HFFc6 (cell line): ENCODE measurements around the gene SLAMF9. TPM values are rescaled to one million over a fixed set of nuclear protein-coding genes. Genes with fewer than 3 reads are reported as not detected.
"Not testable (repeated sequence)": the region's sequence is repeated elsewhere in the genome, so short reads cannot be mapped to it uniquely, and the experiment has no call there.

Experiments used
- DNase-seq: peaks from one replicate; pipeline ENCODE4 v3.0.0-alpha.2; 2018
- H3K27ac Mint-ChIP-seq: 2 replicates; pipeline ENCODE4 v1.8.0; 2020; ENCODE audit warnings: mild to moderate bottlenecking, mixed read lengths
- H3K27me3 Mint-ChIP-seq: 2 replicates; pipeline ENCODE4 v1.8.0; 2021; ENCODE audit warnings: mild to moderate bottlenecking, moderate library complexity, mixed read lengths; ENCODE audit not compliant: insufficient read depth
- H3K36me3 Mint-ChIP-seq: 2 replicates; pipeline ENCODE4 v1.8.0; 2021; ENCODE audit warnings: low read depth, mixed read lengths
- H3K4me1 Mint-ChIP-seq: 2 replicates; pipeline ENCODE4 v1.8.0; 2020; ENCODE audit warnings: low read depth, mixed read lengths
- H3K4me3 Mint-ChIP-seq: 2 replicates; pipeline ENCODE4 v1.8.0; 2020; ENCODE audit warnings: mild to moderate bottlenecking, moderate library complexity, mixed read lengths
- H3K9me3 Mint-ChIP-seq: 2 replicates; pipeline ENCODE4 v1.8.0; 2020; ENCODE audit warnings: mild to moderate bottlenecking, mixed read lengths
- total RNA-seq, 6 experiments: library from RNA; stranded (reverse); fragmentation: NEBNext Ultra II Directional; extraction: Animal tissue kit (Norgen Biotek cat#: 25700); gene quantifications; 2 replicates in 1 of 6; 3 replicates in 5 of 6; pipeline ENCODE4 v1.2.3, GENCODE V29; 2021
- TF ChIP-seq, protein P1 (sequence below): fragments of 200-600 bp; sonication (generic); IDR thresholded peaks from 2 replicates; pipeline ENCODE4 v1.5.0; 2021; ENCODE audit warnings: antibody characterized with exemption, mild to moderate bottlenecking

Gene SLAMF9
- total RNA-seq, 6 experiments from 2014 or later, result 0.41 to 0.51 (median 0.46) TPM; not detected in 3

DNA sequence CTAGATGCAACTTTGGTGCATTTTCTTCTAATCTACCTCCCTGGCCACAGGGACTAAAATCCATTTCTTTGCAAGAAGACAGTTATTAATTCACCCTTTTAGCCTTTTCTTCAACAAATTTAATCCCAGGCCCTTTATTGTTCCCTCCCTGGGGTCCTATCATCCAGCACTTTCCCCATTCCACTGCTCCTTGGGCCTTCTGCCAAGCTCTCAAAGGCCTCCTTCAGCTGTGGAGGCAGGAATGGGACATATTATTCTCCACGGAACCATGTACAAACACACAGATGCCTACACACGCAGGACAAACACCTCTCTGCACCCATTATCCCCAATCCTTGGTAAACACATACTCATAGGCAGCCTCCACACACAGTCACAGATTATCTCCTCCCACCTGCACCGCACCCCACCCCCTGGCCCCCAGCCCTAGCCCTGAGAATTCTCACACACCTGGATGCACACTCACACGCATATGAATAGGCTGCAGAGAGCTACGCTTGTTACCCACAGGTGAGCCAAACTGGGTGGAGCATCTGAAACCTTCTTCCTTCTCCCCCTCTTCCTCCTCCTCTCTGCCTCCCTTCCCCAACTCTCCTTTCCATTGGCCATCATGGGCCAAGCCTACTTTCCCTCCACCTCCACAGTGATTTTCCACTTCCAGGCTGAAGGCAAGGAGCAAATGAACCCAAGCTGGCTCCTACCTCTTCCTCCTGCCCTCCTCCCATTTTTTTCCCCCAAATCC is 40.4 kb downstream of the SLAMF9 start:
- peak overlapping the region; percentile 97 for H3K27ac Mint-ChIP-seq
- TF ChIP-seq, protein P1, sequence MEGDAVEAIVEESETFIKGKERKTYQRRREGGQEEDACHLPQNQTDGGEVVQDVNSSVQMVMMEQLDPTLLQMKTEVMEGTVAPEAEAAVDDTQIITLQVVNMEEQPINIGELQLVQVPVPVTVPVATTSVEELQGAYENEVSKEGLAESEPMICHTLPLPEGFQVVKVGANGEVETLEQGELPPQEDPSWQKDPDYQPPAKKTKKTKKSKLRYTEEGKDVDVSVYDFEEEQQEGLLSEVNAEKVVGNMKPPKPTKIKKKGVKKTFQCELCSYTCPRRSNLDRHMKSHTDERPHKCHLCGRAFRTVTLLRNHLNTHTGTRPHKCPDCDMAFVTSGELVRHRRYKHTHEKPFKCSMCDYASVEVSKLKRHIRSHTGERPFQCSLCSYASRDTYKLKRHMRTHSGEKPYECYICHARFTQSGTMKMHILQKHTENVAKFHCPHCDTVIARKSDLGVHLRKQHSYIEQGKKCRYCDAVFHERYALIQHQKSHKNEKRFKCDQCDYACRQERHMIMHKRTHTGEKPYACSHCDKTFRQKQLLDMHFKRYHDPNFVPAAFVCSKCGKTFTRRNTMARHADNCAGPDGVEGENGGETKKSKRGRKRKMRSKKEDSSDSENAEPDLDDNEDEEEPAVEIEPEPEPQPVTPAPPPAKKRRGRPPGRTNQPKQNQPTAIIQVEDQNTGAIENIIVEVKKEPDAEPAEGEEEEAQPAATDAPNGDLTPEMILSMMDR, result no peak
- DNase-seq, result no peak

DNA sequence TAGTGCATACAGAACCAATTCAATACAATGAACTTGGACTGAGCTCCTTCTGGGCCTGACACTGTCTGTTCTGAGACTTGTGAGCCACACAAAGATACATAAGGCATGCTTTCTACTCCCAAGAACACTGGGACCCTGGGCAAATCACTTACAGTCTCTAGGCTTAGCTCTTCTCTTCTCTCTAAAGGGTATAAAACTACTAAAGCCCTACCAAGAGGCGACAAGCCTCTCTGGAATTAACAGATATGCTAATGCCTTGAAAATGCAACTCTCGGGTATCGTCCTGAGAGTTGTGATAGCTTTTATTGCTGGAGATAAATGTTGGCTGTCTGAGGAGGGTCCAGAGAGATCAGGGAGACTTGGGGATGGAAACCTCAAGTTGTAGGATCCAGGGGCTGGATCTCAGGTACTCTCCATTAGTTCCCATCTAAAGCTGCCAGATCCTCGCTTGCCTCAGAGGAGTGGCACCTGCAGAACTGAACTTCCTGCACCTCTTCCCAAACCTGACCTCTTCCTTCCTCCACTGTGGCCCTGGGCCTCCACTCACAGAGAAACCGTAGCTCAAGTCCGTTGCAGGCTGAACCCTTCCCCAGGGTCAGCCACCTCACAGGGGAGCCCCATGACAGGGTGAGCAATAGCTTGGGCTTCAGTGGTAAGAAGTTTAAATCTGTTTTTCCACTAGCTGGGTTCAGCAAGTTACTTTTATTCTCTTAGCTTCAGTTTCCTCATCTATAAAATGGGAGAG is 42.5 kb downstream of the SLAMF9 start:
- Mint-ChIP-seq H3K36me3 (peaks cover 23% of the 10 kb centered on the region), H3K4me3 (no peak overlapping the region), H3K9me3 (no peaks in the 10 kb centered on the region), H3K4me1 (peaks cover 77% of the 10 kb centered on the region), H3K27me3 (peaks cover 8% of the 10 kb centered on the region), H3K27ac (peak overlapping the region; percentile 97)
- no peak for DNase-seq
- TF ChIP-seq, protein P1, result no peak

More for the DNA sequence above, 40.4 kb downstream of the SLAMF9 start:
- Mint-ChIP-seq H3K27me3 (peaks cover 14% of the 10 kb centered on the region; the same call in 1 of the 2 replicates), H3K4me1 (peaks cover 98% of the 10 kb centered on the region), H3K9me3 (no peaks in the 10 kb centered on the region), H3K4me3 (peak overlapping the region; percentile 35), H3K36me3 (peaks cover 37% of the 10 kb centered on the region)

DNA sequence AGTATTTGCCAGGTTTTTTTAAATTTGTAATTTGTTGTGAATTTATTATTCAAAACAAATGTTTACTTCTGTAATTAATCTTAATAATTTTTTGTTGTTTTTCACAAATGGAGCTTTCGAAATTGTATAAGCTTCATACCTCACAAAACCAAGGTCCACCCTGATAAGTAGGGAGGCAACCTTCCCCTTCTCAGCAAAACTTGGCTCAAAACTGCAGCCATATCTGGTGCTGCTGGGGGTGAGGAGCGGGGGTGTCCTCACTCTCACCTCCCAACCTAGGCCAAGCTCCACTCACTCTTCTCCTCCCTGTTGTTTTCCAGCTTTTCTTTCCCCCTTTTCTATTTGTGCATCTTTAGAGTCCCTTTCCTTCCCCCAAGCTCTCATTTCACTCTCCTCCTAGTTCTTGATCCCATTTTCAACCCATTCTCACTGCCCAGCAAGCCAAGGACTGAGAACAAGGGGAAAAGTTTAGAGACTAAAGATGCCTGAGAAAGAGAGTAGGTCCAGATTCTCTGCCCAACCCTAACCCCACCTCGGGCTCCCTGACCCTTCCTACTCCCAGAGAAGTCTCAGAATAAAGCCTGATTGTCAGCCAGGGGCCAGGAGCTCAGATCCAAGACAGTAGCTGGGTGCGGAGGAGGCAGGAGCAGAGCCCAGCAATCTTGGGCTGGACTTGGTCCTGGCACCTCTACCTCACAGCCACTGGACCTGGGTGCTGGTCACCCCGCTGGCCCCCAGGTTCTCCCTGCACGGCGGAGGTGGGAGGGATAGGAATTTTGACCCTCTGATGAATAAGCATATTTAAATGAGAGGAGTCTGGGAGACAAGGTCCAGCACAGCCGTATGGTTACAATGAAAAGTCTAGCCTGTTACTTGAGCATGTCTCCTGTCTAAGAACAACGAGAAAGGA is 45.8 kb downstream of the SLAMF9 start:
- H3K36me3 Mint-ChIP-seq, result peaks cover 16% of the 10 kb centered on the region
- TF ChIP-seq, protein P1, result no peak
- H3K27ac Mint-ChIP-seq, result peak overlapping the region; percentile 46
- peaks cover 3% of the 10 kb centered on the region; the same call in 1 of the 2 replicates for H3K27me3 Mint-ChIP-seq
- peaks cover 45% of the 10 kb centered on the region for H3K4me1 Mint-ChIP-seq
- H3K4me3 Mint-ChIP-seq, result no peak overlapping the region
- H3K9me3 Mint-ChIP-seq, result peaks cover 6% of the 10 kb centered on the region
- DNase-seq, result no peak

DNA sequence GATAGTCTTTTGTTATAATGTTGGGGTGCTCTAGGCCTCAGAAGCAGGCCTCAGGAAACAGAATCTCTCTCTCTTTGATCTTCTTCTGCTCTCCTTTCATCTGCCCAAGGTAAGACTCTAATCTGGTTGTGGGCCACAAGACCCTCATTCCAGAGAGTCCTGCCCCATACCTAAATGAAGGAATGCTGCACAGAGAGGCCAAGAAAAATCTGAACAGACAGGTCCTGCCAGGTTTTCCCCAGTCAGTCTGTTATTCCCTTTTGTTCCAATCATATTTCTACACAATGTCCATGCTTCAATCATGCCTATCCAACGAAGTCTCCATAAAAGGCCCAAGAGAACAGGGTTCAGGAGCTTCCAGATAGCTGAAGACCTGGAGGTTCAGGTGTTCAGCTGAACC is 47.1 kb downstream of the SLAMF9 start:
- no peak for DNase-seq
- Mint-ChIP-seq H3K4me3 (no peak overlapping the region), H3K36me3 (peaks cover 8% of the 10 kb centered on the region), H3K9me3 (peaks cover 6% of the 10 kb centered on the region), H3K4me1 (peaks cover 32% of the 10 kb centered on the region), H3K27me3 (peaks cover 3% of the 10 kb centered on the region; the same call in 1 of the 2 replicates), H3K27ac (no peak overlapping the region)
- TF ChIP-seq, protein P1, result no peak

DNA sequence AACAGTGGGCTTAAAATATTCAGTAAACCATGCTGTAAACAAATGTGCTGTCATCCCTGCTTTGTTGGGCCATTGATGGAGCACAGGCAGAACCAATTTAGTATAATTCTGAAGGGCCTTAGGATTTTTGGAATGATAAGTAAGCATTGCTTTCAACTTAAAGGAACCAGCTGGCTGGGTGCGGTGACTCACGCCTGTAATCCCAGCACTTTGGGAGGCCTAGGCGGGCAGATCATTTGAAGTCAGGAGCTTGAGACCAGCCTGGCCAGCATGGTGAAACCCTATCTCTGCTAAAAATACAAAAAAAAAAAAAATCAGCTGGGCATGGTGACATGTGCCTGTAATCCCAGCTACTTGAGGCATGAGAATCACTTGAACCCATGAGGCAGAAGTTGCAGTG is 50.0 kb downstream of the SLAMF9 start:
- H3K36me3 Mint-ChIP-seq, H3K4me3 Mint-ChIP-seq, H3K27me3 Mint-ChIP-seq, H3K27ac Mint-ChIP-seq, DNase-seq, H3K9me3 Mint-ChIP-seq: not testable (repeated sequence)
- H3K4me1 Mint-ChIP-seq, result peaks cover 13% of the 10 kb centered on the region
